NCI-H2029 treated with DMSO at 0.1 percent for 48 hours (cell line): ENCODE results near the gene ADAM12.

Experiments used
- DNase-seq: peaks from one replicate; lab custom pipeline; 2025; lab: John Stamatoyannopoulos, UW

Gene ADAM12

DNA sequence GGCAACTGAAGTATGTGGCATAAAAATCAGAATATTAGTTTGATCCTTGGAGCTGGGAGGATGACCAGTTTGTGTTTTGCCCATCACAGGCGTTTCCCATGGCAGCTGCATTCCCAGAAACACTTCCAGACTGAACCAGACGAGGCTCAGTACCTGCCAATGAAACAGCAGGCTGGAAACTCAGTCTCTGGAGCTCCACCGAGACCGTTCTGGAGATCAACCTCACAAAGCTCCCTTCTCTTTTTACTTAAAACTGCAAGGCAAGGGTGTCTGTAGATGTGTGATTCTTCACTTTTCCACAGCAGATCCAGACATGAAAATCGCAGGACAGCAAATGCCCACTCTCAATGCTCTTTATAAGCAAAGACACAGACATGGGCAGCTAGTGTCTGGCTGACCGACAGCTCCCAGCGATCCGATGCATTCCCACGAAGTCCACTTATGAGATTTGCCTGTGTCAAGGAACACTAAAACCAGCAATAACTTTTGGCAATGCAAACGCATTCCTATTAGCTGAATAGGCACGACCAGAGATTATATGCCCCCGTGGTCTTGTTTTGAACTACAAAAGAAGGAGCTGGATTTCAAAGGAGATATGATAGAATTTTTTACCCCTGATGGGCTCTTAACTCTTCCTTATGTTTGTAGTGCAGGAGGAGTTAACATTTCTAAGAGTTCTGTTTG is 72.6 kb downstream of the ADAM12 start:
- no peak for DNase-seq

- no peak for DNase-seq
Measured at GRCh38 chr10:126314863-126315493, 73.3 kb downstream of the ADAM12 start.

DNA sequence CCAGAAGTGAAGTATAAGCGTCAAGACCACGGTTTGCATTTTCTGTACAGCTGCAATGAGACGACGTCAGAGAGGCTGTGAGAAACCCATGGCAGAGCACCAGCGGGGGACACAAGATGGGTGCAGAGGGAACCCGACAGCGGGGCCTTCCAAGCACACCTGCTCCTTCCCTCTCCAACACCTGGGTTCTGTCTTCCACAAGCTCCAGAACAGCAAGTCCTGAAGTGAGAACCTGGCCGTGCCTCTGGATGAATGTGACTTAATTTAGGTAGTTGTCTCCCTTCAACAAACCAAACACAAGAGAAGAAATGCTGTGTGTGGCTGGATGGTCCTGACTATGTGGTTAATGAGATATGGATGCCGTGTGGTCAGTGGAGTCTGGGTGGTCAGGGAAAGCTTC is 76.1 kb downstream of the ADAM12 start:
- DNase-seq: no peak

DNA sequence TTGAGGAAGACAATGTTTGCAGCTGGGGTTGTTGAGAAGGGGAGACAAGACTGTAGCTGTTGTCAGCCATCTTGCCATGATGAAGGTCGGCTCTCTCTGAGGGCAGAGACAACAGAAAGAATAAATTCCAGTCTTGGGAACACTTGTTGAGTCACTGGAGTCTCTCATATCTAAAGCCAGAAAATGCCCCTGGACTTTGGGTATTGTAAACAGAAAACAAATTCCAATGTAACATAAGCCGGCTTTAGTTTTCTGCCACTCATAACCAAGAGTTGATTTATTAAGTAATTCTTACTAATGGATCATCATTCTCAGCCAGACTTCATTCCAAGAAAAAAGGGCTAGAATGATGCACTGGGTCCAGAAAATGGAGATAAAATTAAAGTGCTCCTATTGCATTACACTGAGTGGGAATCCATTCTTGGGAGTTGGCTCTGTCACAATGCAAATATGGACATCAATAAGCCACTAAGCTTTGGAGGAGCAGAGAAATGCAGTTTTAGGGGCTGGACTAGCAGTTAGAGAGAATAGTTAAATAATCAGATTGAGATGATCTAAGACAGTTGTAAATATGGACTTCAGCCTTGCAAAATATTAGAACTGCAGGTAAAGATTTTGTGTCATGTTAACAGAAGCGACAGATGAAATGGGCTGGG is 78.9 kb downstream of the ADAM12 start:
- DNase-seq: no peak

DNA sequence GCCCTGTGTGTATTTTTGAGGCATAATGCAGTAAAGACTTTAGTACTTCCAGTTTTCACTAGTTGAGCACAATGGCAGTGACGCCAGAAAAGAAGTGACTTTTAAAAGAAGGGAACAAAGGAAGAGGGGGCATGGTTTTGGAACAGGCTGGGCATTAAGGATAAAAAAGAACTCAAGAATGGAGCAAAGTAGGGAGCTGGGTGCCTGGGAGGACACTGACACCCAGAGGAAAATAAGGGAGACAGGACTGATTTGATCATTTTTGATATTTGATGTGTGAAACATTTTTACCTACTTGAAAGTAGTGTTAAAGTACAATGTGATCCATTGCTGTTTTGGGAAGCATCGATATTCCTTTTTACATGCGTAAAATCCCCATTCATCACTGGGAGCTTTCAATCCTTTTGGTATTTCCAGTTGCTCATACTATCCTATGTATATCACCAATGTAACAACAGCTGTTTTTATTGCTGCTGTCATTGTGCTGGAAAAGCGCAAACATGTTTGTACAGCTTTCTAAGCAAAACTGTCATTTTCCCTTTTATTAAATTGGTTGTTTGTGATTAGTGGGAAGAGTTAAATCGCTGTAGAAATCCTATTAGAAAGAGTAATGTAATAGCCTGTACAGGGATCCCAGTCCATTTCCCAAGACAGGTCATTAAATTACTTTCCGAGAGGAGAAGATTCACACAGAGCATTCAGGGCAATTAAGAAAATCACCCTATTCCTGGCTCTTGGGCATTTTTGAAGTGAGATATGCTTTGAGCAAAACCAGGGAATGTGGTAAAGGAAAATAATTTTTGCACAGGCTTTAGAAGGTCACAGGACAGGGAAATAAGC is 85.2 kb downstream of the ADAM12 start:
- no peak for DNase-seq

- DNase-seq: no peak
Measured at GRCh38 chr10:126302476-126302756, 85.9 kb downstream of the ADAM12 start.

GRCh38 chr10:126301701-126302475 is 86.4 kb downstream of the ADAM12 start:
- DNase-seq: no peak

GRCh38 chr10:126294451-126294850 is 93.8 kb downstream of the ADAM12 start:
- DNase-seq: no peak

- DNase-seq: no peak
Measured at GRCh38 chr10:126290232-126290631, 98.0 kb downstream of the ADAM12 start.

DNA sequence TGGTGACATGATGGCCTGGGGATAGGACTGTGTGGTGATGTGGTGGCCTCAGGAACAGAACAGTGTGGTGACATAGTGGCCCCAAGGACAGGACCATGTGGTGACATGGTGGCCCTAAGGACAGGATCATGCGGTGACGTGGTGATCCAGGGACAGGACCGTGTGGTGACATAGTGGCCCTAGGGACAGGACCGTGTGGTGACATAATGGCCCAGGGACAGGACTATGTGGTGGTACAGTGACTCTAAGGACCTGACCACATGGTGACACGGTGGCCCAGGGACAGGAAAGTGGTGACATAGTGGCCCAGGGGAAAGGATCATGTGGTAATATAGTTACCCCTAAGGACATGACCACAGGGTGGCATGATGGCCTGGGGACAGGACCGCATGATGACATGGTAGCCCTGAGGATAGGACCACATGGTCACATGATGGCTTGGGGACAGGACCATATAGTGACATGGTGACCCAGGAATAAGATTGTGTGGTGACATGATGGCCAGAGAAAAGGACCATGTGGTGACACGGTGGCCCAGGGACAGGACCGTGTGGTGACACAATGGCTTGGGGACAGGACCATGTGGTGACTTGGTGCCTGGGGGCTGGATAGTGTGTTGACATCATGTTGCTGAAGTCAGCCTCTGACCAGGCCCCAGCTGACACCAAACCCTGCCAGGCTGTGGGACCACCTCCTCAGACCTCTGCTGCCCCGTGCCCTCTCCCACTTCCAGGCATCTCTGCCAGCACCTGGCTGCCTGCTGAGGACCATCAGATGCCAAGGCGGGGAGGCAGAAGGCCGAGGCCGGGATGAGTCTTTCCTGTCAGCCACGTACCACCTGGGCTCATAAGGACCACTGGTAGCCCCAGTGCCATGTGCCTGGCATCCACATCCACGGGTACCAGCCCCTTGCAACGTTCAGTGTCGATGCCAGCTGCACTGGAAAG is 99.5 kb downstream of the ADAM12 start:
- no peak for DNase-seq

GRCh38 chr10:126286256-126286780 is 102.0 kb downstream of the ADAM12 start:
- DNase-seq: no peak

DNA sequence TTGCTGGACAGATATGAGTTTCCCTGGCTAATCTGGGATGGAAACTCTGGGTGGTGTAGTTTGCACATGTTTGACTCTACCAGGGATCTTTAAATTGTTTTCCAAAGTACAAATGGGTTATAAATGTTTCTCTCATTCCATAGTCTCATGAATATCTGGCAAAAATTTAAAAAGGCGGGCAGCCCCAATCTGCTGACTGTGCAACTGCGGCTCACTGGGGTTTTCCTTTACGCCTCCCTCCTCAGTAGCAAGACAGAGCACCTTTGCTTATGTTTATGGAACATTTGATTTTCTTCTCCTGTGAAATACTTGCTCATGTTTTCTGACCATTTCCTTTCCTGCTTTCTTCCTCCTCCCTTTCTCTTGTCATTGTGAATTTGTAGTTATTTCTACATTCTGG is 105.0 kb downstream of the ADAM12 start:
- DNase-seq: no peak

GRCh38 chr10:126278851-126279250 is 109.4 kb downstream of the ADAM12 start:
- DNase-seq: no peak

DNA sequence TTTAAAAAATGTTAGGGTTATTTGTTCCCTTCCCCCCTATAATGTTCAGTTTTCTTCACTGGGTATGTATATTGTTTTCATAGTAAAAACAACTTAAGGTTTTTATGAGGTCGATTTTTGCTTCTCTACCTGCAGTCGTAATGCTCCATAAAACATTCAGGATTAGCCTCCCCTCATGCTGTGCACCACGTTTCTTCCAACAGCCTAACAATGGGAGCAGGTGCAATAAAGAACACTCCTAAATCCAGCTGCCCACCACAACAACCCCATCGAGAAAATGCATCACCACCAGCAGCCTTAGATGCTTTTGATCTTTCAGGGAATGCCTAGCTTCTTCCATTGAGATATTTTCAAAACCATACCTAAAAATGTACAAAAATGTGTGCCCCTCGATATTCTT is 111.1 kb downstream of the ADAM12 start:
- no peak for DNase-seq

DNA sequence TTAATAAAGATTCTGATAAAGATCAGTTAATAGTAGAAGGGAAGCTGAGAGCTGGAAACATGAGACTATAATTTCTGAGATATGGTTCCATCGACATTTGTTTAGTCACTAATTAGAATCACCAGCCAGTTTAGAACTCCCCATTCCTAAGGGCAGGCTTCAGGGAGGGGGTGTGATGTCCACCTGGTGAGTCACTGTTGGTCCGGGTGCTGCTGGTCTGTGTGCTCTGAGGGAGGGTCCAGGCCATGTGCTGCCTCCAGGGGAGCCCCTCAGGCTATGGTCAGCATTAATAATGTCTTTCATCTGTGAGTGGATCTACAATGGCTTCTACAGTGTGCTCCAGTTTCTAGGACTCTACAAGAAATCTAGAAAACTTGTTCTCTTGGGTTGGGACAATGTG is 115.8 kb downstream of the ADAM12 start:
- no peak for DNase-seq

DNA sequence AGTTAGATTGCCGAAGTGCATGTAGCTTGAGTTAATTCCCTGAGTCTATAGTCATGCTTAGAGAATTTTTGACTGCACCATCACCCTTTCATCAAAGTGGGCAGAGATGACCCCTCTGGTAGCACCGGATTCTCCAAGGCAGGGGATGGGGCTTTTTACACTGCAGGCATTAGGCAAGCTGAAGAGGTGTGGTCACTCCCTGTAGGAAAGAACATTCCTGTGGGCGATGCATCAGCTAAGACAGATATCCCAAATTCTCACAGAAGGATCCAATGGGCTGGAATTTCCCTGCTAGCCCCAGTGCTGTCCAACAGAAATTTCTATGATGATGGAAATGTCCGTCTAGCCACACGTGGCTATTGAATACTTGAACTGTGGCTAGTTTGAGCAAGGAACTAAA is 118.2 kb downstream of the ADAM12 start:
- DNase-seq: no peak

- no peak for DNase-seq
Measured at GRCh38 chr10:126268013-126268920, 120.0 kb downstream of the ADAM12 start.

- DNase-seq: no peak
Measured at GRCh38 chr10:126264102-126265018, 123.9 kb downstream of the ADAM12 start.
